GM23248 (cell line): ENCODE results near the gene HOXA6.

Source experiments
- EZH2 ChIP-seq: fragments of 200-600 bp; sonication (generic); IDR thresholded peaks from 2 replicates; pipeline ENCODE4 v1.6.1; 2018; ENCODE audit warnings: antibody characterized with exemption, mild to moderate bottlenecking; ENCODE audit not compliant: insufficient read depth, poor library complexity, severe bottlenecking
- EZH2phosphoT487 ChIP-seq: fragments of 200-600 bp; sonication (generic); IDR thresholded peaks from 2 replicates; pipeline ENCODE4 v1.6.1; 2018; ENCODE audit warnings: antibody characterized with exemption, moderate library complexity, mild to moderate bottlenecking, low read depth; ENCODE audit not compliant: insufficient read depth

DNA sequence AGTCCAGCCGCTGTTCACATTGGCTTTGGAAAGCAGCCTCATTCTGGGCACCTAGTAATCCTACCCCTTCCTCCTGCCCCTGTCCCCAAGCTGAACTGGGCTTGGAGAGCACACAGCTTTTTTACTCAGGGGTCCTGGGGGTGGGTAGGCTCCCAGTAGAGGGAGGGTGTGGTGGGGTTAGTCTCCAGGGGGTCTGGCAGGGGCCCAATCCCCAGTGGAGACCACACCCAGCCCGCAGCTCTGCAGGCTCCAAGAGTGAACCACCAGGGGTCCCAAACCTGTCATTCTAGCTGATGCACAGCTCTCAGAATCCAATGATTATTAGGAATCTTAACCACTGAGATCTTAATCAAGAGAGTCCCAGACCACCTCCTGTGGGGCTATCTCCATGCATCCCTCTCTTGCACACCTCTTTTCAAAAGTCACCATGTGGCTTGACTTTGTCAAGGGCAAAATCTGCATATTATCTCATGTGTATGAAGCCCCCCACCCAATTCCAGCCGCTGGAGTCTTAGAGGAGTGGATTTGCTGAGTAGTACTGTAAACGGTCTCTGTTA lies 34.8 kb upstream of the HOXA6 start:
- TF ChIP-seq EZH2 (no peak), EZH2phosphoT487 (no peak)
